Right ventricle myocardium superior (tissue), 1 donor: ENCODE data around the gene SMARCB1. TPM values are rescaled to one million over a fixed set of nuclear protein-coding genes. Genes with fewer than 3 reads are reported as not detected.

Source experiments
- ATAC-seq: fragments of 200-7000 bp; cut with Tn5 transposase; one replicate; pipeline ENCODE4 v1.9.1; 2020; ENCODE audit warnings: mild to moderate bottlenecking; ENCODE audit not compliant: poor library complexity
- DNase-seq: peaks from one replicate; pipeline ENCODE4 v3.0.0-alpha.2; 2020
- intact Hi-C: fragments of 100-400 bp; cut with DNase I; formaldehyde crosslinking; loops from one replicate; pipeline ENCODE4 v1.11.2; 2022
- long read RNA-seq: library from polyadenylated mRNA; unstranded; transcript quantifications from one replicate; pipeline ENCODE4 v2.0.0, GENCODE V29; 2021
- total RNA-seq: library from RNA; stranded (reverse); fragmentation: NEBNext Ultra II Directional; extraction: Animal tissue kit (Norgen Biotek cat#: 25700); gene quantifications from one replicate; pipeline ENCODE4 v1.2.1, GENCODE V29; 2021
- donor health status: DM: no; HTN: yes; CAD: no; lungs with severe emphysema.

Gene SMARCB1
- 46.6 TPM for total RNA-seq
- long read RNA-seq, full-length matches to known transcripts, result 218 of 229 reads
- long read RNA-seq, partial matches to known transcripts, result 0 of 229 reads
- long read RNA-seq, other reads (novel, unspliced or antisense), result 11 of 229 reads

GRCh38 chr22:23786752-23787599 is at the start of gene SMARCB1:
Gene SMARCB1 (plus strand): TSS chr22:23786966. CDS start chr22:23787170, 204 bp downstream.
- intact Hi-C loops, result no loop called here
- DNase-seq, result peak; percentile 96
- peak; percentile 96 for ATAC-seq

GRCh38 chr22:23737696-23738095 is 49.1 kb upstream of the SMARCB1 start:
- ATAC-seq (no peak), DNase-seq (no peak)
- intact Hi-C loops, result no loop called here

GRCh38 chr22:23742505-23743264 is 44.1 kb upstream of the SMARCB1 start:
- intact Hi-C loops, result no loop called here
- ATAC-seq (peak; percentile 91), DNase-seq (peak; percentile 70)

GRCh38 chr22:23743303-23743705 is 43.5 kb upstream of the SMARCB1 start:
- intact Hi-C loops, result no loop called here
- DNase-seq (peak; percentile 75), ATAC-seq (peak; percentile 31)

DNA sequence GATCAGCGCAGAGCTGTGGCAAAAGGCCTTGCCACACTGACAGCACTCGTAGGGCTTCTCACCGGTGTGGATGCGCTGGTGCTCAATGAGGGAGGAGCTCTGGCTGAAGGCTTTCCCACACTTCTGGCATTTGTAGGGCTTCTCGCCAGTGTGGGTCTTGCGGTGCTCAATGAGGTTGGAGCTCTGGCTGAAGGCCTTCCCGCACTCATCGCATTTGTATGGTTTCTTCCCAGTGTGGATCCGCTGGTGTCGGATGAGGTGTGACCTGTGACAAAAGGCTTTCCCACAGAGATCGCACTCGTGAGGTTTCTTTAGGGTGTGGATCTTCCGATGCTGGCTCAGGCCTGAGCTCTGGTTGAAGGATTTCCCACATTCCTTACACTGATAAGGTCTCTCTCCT is 42.8 kb upstream of the SMARCB1 start:
- no peak for DNase-seq
- no peak for ATAC-seq
- intact Hi-C loops, result no loop called here

DNA sequence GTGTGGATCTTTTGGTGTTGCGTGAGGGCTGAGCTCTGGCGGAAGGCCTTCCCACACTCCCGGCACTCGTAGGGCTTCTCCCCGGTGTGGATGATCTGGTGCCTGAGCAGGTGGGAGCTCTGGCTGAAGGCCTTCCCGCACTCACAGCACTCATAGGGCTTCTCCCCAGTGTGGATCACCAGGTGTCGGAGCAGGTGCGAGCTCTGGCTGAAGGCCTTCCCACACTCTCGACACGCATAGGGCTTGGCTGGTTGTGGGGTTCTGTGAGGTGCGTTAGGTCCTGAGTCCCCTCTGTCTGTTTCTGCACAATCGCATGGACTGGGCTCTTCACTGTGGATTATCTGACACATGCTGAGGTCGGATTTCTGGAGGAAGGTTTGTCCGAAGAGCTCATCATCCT is 42.3 kb upstream of the SMARCB1 start:
- no peak for DNase-seq
- intact Hi-C loops, result no loop called here
- no peak for ATAC-seq

DNA sequence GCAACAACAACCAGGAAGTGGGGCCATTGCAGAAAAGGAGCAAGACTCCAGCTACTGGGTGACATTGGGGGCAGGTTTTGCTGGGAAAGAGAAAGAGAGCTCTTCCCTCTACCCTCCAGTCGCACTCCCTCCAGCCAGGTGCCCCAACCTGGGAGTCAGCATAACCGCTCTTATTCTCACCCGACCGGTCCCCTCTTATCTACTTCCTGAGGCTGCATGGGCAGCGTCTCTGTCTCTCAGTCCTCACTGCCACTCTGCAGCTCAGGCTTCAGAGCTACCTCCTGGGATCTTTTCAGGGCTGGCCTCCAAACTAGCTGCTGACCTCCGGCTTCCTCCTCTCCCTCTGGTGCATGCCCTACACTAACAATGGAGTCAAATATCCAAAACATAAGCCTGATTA is 41.0 kb upstream of the SMARCB1 start:
- ATAC-seq (no peak), DNase-seq (no peak)
- intact Hi-C loops, result no loop called here

- DNase-seq (no peak), ATAC-seq (no peak)
- intact Hi-C loops, result no loop called here
These were observed 36.9 kb upstream of the SMARCB1 start for GRCh38 chr22:23749841-23750301.

DNA sequence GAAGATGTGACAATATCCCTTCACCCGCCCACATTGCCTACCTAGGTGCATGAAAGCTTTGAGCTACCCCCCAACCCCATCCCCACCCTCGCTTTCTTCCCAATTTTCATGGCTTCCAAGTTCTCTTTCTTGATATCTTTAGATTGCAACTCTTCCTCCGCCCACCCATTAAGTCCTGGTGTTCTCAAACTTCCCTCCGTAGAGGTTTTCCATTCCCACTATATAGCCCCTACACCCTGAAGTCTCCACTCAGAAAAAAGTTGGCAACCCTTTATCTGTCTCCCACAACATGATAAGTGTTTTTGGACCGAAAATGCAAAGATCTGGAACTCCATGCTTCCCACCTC is 36.4 kb upstream of the SMARCB1 start:
- DNase-seq, result no peak
- intact Hi-C loops, result no loop called here
- ATAC-seq, result no peak

GRCh38 chr22:23750714-23751440 is 35.9 kb upstream of the SMARCB1 start, which contains the start of gene ZNF70:
Gene ZNF70 (minus strand): TSS chr22:23751112. CDS start chr22:23745140, 5,972 bp downstream.
- DNase-seq, result peak; percentile 93
- ATAC-seq, result peak; percentile 97
- intact Hi-C loops, result no loop called here

GRCh38 chr22:23751441-23751996 is 35.2 kb upstream of the SMARCB1 start:
- intact Hi-C loops, result no loop called here
- no peak for DNase-seq
- peak; percentile 41 for ATAC-seq

DNA sequence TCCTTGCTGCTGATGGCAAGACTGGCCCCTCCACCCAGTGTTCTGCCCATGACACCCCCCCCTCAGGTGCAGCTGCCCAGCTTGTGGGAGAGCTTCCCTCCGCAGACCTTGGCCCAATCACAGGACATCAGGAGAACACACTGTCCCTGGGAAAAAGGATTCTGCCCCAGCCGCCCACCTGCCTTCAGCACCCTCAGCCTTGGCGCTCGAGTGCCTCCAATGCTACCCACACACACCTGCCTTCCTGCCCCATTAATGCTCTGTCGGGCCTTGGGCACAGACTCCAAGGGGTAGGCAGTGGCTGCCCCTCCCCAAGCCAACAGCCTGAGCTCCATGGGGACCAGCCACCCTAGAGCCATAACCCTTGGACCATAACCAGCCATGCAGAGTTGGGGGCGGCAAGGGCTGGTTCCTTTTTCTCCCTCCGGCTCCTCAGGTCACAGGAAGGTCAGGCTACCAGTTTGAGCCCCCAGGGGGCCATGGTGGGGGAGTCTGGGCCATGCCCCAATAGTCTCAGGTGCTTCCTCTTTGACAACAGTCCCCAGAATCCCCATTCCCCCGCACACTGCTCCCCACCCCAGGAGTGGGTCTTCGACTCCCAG is 34.6 kb upstream of the SMARCB1 start:
- ATAC-seq, result no peak
- DNase-seq, result no peak
- intact Hi-C loops, result no loop called here

GRCh38 chr22:23752750-23753149 is 34.0 kb upstream of the SMARCB1 start:
- intact Hi-C loops, result no loop called here
- ATAC-seq, result no peak
- no peak for DNase-seq

DNA sequence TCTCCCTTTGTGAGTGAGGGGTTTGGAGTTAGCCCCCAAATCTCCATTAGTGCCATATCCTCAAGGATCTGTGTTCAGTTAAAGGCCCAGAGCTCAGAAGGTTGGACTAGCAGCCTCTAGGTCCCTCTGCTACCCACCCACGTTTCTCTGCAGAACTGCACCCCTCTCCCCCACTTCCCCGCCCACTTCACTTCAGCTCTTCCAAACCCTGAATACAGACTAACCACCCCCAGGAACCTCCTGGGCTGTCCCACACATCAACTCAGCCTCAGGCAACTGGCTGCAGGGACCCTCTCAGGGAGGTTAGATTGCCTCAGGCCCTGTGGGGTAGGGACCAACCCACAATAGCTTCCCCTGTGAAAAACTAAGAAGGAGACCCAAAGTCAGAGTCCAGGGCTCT is 33.4 kb upstream of the SMARCB1 start:
- no peak for ATAC-seq
- intact Hi-C loops, result no loop called here
- no peak for DNase-seq

- no peak for ATAC-seq
- intact Hi-C loops, result no loop called here
- DNase-seq, result no peak
These were observed 32.4 kb upstream of the SMARCB1 start, which contains the start of gene VPREB3 for GRCh38 chr22:23754220-23754919. Gene VPREB3 (minus strand): TSS chr22:23754425. CDS start chr22:23754363, 62 bp downstream.

DNA sequence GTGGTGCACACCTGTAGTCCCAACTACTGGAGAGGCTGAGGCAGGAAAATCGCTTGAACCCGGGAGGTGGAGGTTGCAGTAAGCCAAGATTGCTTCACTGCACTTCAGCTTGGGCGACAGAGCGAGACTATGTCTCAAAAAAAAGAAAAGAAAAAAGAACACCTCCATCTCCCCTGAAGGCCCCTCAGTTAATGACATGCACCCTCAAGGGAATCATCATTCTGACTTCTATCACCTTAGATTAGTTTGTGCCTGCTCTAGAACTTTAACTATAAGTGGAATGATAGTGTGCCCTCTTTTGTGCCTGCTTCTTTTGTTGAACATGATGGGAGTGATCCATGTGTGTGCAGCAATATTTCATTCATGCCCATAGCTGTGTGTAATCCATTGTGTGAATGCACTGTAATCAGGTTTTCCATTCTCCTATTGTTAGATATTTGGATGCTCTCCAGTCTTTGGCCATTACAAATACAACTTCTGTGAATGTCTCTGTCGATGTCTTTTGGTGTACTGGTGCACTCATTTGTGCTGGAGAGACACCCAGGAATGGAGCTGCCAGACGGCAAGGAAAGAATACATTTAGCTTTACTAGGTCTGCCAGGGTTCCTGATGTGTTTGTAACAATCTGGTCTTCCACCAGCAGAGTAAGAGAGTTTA is 31.7 kb upstream of the SMARCB1 start:
- no peak for DNase-seq
- intact Hi-C loops, result no loop called here
- ATAC-seq, result no peak

DNA sequence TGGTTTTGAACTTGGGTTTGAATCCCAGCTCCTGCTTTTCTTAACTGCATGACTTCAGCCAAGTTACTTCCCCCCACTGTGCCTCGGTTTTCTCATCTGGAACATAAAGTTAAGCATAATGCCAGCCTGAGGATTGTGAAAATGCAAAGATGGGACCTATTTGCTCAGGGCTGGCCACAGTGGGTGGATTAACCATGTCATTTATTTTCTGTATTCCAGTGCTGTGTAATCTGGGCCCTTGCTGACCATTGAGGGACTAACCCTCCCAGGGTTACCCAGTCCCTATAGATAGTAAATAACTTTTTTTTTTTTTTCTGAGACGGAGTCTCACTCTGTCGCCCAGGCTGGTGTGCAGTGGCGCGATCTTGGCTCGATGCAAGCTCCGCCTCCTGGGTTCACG is 31.1 kb upstream of the SMARCB1 start:
- no peak for DNase-seq
- intact Hi-C loops, result no loop called here
- ATAC-seq, result no peak
